Upper lobe of left lung (tissue), 4 donors: Measurements from ENCODE around the gene SAP30L.

Experiments used
- EP300 ChIP-seq, 4 donors: sonication (generic); formaldehyde crosslinking; IDR thresholded peaks; one replicate each; pipeline ENCODE4 v1.5.1; 2017; ENCODE audit warnings: antibody characterized with exemption in 4 of 4, control low read depth in 2 of 4
- POLR2A ChIP-seq, 4 donors: fragments of 450-650 bp; IDR thresholded peaks; one replicate each; pipeline ENCODE4 v1.5.1; 2016 to 2017; ENCODE audit warnings: antibody characterized with exemption in 4 of 4, mild to moderate bottlenecking in 2 of 4
- TF ChIP-seq, protein P1 (sequence below), 6 experiments: fragments of 450-650 bp in 4 of 6; fragments of 200-600 bp in 2 of 6; sonication (generic) in 2 of 6; IDR thresholded peaks; one replicate each; pipeline ENCODE4 v1.5.1; 2016 to 2019; ENCODE audit warnings: antibody characterized with exemption in 6 of 6

DNA sequence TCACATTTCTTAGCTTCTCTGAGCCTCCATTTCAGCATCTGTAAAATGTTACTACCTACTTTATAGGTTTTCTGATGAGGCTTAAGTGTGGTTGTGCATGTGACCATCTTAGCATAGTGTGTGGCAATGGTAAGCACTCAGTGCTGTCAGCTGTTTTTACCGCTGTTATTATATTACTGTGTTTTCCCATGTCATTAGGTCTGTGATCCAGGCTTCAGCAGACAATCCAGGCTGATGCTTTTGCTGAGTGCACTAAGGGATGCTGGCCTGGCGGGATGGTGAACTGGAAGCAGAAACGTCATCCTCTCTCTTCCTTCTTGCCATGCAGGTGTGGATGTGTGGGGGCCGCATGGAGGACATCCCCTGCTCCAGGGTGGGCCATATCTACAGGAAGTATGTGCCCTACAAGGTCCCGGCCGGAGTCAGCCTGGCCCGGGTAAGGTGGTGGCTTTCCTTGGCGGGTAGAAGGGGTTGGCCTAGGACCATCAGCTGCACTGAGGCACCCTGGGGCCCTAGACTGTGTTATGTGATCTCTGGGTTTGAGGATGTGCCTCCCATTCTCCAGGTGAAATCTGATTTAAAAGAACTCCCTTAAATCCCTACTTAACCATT is 41.9 kb upstream of the SAP30L start:
- TF ChIP-seq, protein P1, sequence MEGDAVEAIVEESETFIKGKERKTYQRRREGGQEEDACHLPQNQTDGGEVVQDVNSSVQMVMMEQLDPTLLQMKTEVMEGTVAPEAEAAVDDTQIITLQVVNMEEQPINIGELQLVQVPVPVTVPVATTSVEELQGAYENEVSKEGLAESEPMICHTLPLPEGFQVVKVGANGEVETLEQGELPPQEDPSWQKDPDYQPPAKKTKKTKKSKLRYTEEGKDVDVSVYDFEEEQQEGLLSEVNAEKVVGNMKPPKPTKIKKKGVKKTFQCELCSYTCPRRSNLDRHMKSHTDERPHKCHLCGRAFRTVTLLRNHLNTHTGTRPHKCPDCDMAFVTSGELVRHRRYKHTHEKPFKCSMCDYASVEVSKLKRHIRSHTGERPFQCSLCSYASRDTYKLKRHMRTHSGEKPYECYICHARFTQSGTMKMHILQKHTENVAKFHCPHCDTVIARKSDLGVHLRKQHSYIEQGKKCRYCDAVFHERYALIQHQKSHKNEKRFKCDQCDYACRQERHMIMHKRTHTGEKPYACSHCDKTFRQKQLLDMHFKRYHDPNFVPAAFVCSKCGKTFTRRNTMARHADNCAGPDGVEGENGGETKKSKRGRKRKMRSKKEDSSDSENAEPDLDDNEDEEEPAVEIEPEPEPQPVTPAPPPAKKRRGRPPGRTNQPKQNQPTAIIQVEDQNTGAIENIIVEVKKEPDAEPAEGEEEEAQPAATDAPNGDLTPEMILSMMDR (IDR thresholded peaks at IDR 0.05) = no peak
- no peak for TF ChIP-seq POLR2A (IDR thresholded peaks at IDR 0.05)
- no peak for TF ChIP-seq EP300 (IDR thresholded peaks at IDR 0.05)
